Stimulated activated CD8-positive, alpha-beta memory T cell treated with anti-CD3 and anti-CD28 coated beads, Interleukin-15, amount 100 ng/mL, for 48 hours (primary cell): Measurements from ENCODE around the gene UBE3A.

Experiments
- DNase-seq, 2 donors: peaks; one replicate each; pipeline ENCODE4 v3.0.0-alpha.2; 2020; ENCODE audit warnings: low read depth in 2 of 2

Gene UBE3A

GRCh38 chr15:25331860-25332259 is 107.0 kb downstream of the UBE3A start:
- no peak for DNase-seq

- no peak for DNase-seq
These were observed 107.4 kb downstream of the UBE3A start for GRCh38 chr15:25331404-25331803.

- DNase-seq, result no peak
These were observed 109.1 kb downstream of the UBE3A start for GRCh38 chr15:25329696-25330095.

- no peak for DNase-seq
These were observed 111.1 kb downstream of the UBE3A start for GRCh38 chr15:25327686-25328085.

- DNase-seq, result no peak
These were observed 113.6 kb downstream of the UBE3A start for GRCh38 chr15:25325187-25325586.

GRCh38 chr15:25323420-25323819 is 115.4 kb downstream of the UBE3A start:
- DNase-seq, result no peak

GRCh38 chr15:25287823-25288222 is 151.0 kb downstream of the UBE3A start:
- no peak for DNase-seq
